ENCODE data around the gene PRTFDC1.
"Not testable (repeated sequence)": the region's sequence is repeated elsewhere in the genome, so short reads cannot be mapped to it uniquely, and the experiment has no call there.

The PRTFDC1 gene

DNA sequence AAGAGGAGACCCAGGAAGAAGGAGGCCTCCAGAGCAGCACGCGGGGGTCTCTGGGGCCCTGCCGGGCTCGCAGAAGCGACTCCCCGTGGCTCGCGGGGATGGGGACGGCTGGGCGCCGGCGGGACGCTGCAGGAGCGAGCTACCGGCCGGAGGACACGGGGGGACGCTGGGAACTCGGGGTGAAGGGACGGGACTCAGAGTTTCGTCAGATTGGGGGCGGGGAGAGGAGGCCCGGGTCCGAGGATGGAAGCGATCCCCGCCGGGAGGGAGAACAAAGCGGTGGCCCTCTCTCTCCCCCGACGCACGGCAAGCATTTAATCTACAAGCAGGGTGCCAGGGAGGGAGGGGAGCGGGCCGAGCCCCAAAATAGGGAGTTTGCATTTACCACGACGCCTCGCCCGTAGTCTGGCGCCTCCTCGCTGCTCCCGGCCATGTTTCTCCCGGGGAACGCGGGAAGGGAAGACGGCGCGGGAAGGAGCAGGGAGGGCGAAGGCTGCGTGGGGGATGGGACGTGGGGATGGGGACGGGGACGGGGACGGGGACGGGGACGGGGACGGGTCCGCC is at the start of gene PRTFDC1:
PRTFDC1 (minus strand) TSS at position 464 of the 564 bp plus-strand sequence; CDS start at position 433, 31 bp downstream.
- peak; percentile 78 for DNase-seq

- DNase-seq, result no peak
Measured at GRCh38 chr10:24998044-24998443, 45.6 kb upstream of the PRTFDC1 start.

GRCh38 chr10:24995072-24995471 is 42.7 kb upstream of the PRTFDC1 start:
- DNase-seq, result no peak

- peak; percentile 23 for DNase-seq
Measured at GRCh38 chr10:24993237-24993958, 41.0 kb upstream of the PRTFDC1 start.

DNA sequence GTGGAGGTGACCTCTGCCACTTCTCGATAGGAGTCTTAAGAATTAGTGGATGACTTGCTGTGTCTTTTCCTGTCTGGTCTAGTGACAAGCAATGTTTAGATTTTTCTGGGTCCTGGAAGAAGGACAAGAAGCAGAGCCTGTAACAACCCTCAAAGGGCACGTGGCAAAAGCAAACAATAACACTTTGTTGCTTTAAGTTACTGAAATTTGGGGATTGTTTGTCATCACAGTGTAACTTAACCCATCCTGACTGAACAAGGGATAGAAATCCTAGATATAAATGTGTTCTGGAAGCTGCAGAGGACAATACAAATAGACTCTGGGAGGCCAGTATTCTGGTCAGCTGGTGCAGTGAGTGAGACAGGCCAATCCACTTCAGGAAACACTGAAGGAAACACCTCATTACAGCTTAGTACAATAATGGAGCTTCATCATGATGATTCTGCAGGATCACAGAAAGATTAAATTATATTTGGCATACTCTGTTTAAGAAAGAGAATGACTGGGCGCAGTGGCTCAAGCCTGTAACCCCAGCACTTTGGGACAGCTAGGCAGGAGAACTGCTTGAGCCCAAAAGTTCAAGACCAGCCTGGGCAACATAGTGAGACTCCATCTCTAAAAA is 40.2 kb upstream of the PRTFDC1 start:
- no peak for DNase-seq

DNA sequence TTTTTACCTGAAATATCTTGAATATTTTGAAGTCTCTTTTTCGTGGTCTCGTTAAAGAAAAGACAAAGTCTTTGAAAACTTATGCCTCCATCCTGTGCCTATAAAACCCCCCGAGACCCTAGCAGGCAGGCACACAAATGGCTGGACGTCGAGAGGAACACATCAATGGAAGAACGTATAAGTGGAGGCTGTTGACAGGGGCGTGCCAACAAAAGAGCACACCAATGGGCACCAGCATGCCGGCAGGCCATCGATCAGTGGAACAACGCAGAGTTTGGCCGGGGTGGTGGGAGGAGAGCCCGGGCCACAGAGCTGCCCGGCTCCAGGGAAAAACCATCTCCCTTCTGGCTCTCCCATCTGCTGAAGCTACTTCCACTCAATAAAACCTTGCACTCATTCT is 38.9 kb upstream of the PRTFDC1 start:
- no peak for DNase-seq

DNA sequence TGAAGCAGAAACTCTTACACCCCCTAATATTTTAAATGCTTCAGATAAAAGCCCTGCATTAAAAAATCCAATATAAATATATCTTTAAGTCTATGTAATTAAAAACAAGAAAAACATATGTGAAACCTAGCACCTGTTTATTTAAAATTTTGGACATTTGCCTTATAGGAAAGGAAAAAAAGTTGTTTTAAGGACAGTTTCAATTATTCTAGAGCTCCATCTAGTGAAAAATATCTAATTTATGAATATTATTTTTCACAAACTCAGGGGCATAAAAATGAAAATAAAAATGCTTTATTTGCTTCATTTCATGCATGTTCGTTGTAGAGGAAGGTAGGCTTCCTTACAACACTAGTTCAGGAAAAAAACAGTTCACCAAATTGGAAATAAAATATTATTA is 37.5 kb upstream of the PRTFDC1 start:
- DNase-seq, result peak; percentile 19

DNA sequence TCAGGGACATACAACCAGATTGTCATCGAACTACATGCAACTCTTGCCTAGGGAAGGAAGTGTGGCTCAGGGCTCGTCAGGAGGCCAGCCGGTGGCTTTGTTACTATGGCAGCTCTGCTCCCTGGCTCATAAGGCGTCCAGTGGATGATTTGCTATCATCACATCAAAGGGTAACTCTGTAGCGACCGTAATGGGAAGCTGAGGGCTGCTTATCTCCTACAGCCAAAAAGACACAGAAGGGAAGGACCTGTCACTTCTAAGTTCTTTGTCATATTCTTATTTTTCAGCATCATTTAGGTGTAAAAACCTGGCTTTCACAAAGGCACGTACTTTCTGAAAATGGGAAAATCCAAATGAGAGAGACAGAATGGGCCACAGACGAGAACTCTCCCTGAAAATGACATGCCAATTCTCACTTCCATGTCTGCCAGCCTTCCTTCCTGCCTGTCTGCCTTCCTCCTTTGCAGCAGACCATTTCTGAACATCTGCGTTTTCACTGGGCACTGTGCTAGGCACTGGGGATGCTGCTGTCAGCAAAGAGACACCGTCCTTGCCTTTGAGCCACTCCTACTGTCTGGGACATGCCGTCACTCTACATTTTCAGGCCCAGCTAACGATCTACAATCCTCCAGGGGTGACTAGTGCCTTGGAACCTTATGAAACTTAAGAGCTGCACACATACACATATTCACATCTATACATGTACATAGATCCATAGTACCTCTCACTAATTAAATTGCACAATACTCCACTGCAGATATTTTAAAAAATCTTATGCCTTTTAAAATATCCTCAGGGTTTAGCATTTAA is 36.6 kb upstream of the PRTFDC1 start:
- no peak for DNase-seq

GRCh38 chr10:24984906-24985305 is 32.5 kb upstream of the PRTFDC1 start:
- no peak for DNase-seq

DNA sequence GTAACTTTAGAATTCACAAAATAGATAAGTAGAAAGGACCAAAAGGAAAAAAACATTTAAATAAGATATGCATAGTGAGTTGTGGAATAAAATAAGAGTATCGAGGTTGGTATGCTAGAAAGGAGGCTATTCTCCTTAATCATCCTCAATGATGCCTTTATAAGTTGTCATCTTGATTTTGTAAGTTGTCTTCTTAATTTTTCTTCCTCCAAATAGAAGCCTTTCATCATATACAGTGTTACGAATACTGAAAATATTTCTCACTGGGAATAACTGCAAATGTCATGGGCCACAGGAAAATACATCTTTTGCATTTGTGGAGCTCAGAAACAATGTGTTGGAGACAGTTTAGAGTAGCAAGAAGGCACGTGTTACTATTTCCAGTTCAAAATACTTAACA is 31.5 kb upstream of the PRTFDC1 start:
- DNase-seq, result no peak

GRCh38 chr10:24983130-24983529 is 30.7 kb upstream of the PRTFDC1 start:
- no peak for DNase-seq

- no peak for DNase-seq
Measured at GRCh38 chr10:24982319-24983112, 30.1 kb upstream of the PRTFDC1 start.

DNA sequence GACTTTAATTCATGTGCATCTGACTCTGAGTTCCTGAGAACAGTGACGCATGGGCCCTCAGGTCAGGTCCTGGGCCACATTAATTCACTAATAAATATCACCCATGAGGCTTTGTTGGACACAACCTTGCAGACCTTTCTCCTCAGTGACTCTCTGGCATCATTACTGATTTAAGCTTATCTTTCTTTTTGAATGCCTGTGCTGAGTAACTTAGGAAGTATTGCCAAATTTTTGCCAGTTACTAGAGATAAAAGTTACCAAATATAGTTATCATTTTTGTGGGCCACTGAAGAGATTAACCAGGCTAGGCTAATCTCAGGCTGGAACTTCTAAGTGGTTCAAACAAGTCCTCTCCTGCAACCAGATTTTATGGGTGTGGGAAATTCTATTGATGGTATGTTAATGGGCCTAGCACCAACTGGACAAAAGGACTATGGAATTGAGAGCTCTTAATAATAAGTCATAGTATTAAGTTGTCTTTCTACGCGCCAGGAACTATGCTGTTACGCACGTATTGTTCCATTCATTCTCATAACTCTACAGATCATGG is 28.8 kb upstream of the PRTFDC1 start:
- no peak for DNase-seq

- DNase-seq, result no peak
Measured at GRCh38 chr10:24979685-24980084, 27.3 kb upstream of the PRTFDC1 start.

- no peak for DNase-seq
Measured at GRCh38 chr10:24974976-24975375, 22.6 kb upstream of the PRTFDC1 start.

- no peak for DNase-seq
Measured at GRCh38 chr10:24973163-24973562, 20.8 kb upstream of the PRTFDC1 start.

DNA sequence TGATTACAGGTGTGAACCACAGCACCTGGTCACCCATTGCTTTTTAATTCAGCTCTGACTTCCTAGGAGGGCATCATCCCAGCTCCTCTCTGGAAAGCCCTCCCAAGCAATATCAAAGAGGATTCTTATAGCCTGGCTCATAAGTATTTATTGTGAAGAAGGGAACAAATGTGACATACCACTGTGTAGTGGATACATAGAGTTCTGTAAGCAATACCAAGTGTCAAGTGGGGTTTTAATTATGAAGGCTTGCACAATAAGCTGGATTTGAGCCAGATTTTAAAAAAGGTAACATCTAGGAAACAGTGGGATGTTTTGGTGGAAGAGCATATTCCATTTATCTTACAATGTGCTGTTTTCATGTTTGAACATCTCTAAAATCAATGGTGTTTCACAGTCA is 19.0 kb upstream of the PRTFDC1 start:
- no peak for DNase-seq

DNA sequence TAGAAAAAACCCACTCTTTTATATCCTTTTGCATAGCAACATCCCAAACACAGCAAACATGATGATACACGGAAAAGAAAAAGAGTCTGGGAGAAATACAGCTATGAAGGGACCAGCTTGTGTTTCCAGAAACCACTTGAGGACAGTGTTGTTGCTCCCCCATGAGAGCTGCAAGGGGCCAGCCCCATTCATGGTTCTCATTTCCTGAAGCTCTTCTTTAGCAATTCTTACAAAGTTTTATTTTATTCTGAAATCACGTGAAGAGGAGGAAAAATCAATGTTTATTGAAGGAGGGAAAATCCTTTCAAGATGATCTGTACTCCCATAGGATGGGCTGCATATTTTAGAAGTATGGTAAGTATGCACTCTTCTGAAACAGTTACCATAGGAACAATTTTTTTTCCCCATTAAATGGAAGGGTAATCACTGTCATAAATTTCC is 17.5 kb upstream of the PRTFDC1 start:
- DNase-seq, result no peak

GRCh38 chr10:24968951-24969350 is 16.5 kb upstream of the PRTFDC1 start:
- DNase-seq, result not testable (repeated sequence)

DNA sequence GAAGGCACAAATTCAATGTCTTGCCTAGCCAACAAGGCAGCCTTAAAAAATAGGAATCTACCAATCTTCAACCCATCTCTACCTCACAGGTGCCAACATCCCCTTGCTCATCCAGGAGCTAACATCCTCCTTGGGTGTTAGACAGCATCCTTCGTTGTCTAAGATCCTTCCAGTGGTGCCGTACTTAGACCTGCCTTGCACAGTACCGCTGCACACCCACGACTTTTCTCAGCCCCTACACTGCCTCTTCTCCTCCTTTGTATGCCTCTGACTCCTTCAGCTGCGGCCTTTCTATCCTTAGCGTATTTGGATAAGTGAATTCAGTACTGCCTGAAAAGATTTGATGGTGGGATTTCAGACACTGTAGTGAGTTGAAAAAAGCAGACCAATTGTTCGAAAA is 15.9 kb upstream of the PRTFDC1 start:
- DNase-seq, result no peak

DNA sequence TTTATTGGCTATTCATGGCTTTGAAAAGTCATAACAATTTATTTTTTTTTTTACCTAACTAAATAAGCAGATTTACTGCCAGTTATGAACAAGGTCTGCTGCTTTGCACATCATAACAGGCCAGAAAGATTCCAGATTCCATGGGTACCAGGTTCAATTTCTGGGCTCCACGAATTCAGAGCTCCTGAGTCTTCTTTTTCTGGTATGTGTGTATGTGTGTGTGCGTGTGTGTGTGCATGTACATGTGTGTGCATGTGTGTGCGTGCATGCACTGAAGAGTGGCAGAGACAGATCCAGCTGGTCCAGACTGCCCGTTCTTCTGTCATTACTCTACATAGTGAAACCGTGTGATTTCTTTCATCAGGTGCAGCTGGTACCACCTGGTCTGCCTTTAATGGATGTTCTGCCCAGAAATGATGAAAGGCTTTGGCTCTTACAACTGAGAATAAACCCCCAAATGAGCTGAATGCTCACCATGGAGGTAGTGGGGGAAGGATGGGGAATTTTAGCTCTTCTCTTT is 14.6 kb upstream of the PRTFDC1 start:
- no peak for DNase-seq

- DNase-seq, result no peak
Measured at GRCh38 chr10:24965051-24965450, 12.6 kb upstream of the PRTFDC1 start.

All from DMS53 (cell line).